HEK293 (cell line): ENCODE results near the gene RAP1A.
"Not testable (repeated sequence)": the region's sequence is repeated elsewhere in the genome, so short reads cannot be mapped to it uniquely, and the experiment has no call there.

Experiments
- BCL11B ChIP-seq: fragments of 450-650 bp; formaldehyde crosslinking; IDR thresholded peaks from 2 replicates; pipeline ENCODE4 v1.5.1; 2016; ENCODE audit warnings: low read depth, missing biosample characterization, missing genetic modification characterization
- GFI1B ChIP-seq: fragments of 450-650 bp; formaldehyde crosslinking; IDR thresholded peaks from 2 replicates; pipeline ENCODE4 v1.5.1; 2016; ENCODE audit warnings: missing biosample characterization, missing genetic modification characterization
- KLF10 ChIP-seq: fragments of 450-650 bp; IDR thresholded peaks from 2 replicates; pipeline ENCODE4 v1.5.1; 2018; ENCODE audit warnings: missing biosample characterization, mild to moderate bottlenecking, missing genetic modification characterization
- PRDM1 ChIP-seq: fragments of 450-650 bp; formaldehyde crosslinking; IDR thresholded peaks from 2 replicates; pipeline ENCODE4; 2016; ENCODE audit warnings: missing biosample characterization, missing genetic modification characterization
- SETDB1 ChIP-seq: IDR thresholded peaks from one replicate; pipeline ENCODE4 v1.6.1; 2017; ENCODE audit warnings: mild to moderate bottlenecking, low read length, moderate library complexity, mixed read lengths; ENCODE audit not compliant: insufficient read length
- ZNF157 ChIP-seq: fragments of 450-650 bp; formaldehyde crosslinking; IDR thresholded peaks from 2 replicates; pipeline ENCODE4 v1.5.1; 2016; ENCODE audit warnings: missing biosample characterization, missing genetic modification characterization
- ZNF274 ChIP-seq, 2 experiments: fragments of 200-500 bp in 1 of 2; fragments of 450-650 bp in 1 of 2; sonication (Bioruptor generic) in 1 of 2; formaldehyde crosslinking in 1 of 2; IDR thresholded peaks; 2 replicates each; pipeline versions ENCODE4 v1.5.1 to v1.6.1; 2014 to 2016; ENCODE audit warnings: borderline replicate concordance in 1 of 2, inconsistent platforms in 1 of 2, low read length in 1 of 2, missing biosample characterization in 1 of 2, missing genetic modification characterization in 1 of 2
- ZNF521 ChIP-seq: fragments of 450-650 bp; formaldehyde crosslinking; IDR thresholded peaks from 2 replicates; pipeline ENCODE4 v1.5.1; 2017; ENCODE audit warnings: missing biosample characterization, mild to moderate bottlenecking, missing genetic modification characterization
- ZNF529 ChIP-seq: fragments of 450-650 bp; formaldehyde crosslinking; IDR thresholded peaks from 2 replicates; pipeline ENCODE4 v1.5.1; 2017; ENCODE audit warnings: missing genetic modification characterization, missing biosample characterization; ENCODE audit not compliant: insufficient replicate concordance
- ZNF571 ChIP-seq: fragments of 450-650 bp; formaldehyde crosslinking; IDR thresholded peaks from 2 replicates; pipeline ENCODE4 v1.5.0; 2017; ENCODE audit warnings: missing biosample characterization, missing genetic modification characterization
- ZNF707 ChIP-seq: fragments of 450-650 bp; formaldehyde crosslinking; IDR thresholded peaks from 2 replicates; pipeline ENCODE4 v1.5.1; 2016; ENCODE audit warnings: missing biosample characterization, missing genetic modification characterization
- ZNF830 ChIP-seq: fragments of 450-650 bp; IDR thresholded peaks from 2 replicates; pipeline ENCODE4 v1.5.0; 2018; ENCODE audit warnings: missing biosample characterization, missing genetic modification characterization, low read depth, mild to moderate bottlenecking, moderate library complexity
- TF ChIP-seq, protein P1 (sequence below): fragments of 450-650 bp; formaldehyde crosslinking; IDR thresholded peaks from 2 replicates; pipeline ENCODE4 v1.5.1; 2016; ENCODE audit warnings: missing biosample characterization, missing genetic modification characterization
- TF ChIP-seq, protein P2 (sequence below): fragments of 450-650 bp; formaldehyde crosslinking; IDR thresholded peaks from 2 replicates; pipeline ENCODE4 v1.5.1; 2016; ENCODE audit warnings: missing biosample characterization, missing genetic modification characterization

DNA sequence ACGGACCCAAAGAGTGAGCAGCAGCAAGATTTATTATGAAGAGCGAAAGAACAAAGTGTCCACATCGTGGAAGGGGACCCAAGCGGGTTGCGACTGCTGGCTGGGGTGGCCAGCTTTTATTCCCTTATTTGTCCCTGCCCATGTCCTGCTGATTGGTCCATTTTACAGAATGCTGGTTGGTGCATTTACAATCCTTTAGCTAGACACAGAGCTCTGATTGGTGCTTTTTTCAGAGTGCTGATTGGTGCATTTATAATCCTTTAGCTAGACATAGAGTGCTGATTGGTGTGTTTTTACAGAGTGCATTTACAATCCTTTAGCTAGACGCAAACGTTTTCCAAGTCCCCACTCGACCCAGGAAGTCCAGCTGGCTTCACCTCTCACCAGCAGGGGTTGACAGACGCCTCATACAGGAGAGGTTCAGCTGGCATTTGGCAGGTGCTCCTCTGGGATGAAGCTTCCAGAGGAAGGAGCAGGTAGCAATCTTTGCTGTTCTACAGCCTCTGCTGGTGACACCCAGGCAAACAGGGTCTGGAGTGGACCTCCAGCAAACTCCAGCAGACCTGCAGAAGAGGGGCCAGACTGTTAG lies 60.7 kb downstream of the RAP1A start:
- TF ChIP-seq, protein P1, sequence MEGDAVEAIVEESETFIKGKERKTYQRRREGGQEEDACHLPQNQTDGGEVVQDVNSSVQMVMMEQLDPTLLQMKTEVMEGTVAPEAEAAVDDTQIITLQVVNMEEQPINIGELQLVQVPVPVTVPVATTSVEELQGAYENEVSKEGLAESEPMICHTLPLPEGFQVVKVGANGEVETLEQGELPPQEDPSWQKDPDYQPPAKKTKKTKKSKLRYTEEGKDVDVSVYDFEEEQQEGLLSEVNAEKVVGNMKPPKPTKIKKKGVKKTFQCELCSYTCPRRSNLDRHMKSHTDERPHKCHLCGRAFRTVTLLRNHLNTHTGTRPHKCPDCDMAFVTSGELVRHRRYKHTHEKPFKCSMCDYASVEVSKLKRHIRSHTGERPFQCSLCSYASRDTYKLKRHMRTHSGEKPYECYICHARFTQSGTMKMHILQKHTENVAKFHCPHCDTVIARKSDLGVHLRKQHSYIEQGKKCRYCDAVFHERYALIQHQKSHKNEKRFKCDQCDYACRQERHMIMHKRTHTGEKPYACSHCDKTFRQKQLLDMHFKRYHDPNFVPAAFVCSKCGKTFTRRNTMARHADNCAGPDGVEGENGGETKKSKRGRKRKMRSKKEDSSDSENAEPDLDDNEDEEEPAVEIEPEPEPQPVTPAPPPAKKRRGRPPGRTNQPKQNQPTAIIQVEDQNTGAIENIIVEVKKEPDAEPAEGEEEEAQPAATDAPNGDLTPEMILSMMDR (tag by site-specific recombination), result not testable (repeated sequence)
- TF ChIP-seq ZNF707 (tag by site-specific recombination); ZNF830 (tag by site-specific recombination); ZNF274 (IDR thresholded peaks at IDR 0.05; ENCODE audit: low read length); ZNF274 (tag by site-specific recombination; IDR thresholded peaks at IDR 0.05; ENCODE audit: borderline replicate concordance); GFI1B (tag by site-specific recombination); ZNF521 (tag by site-specific recombination); SETDB1; PRDM1; ZNF571 (tag by site-specific recombination); ZNF529 (tag by site-specific recombination); KLF10; ZNF157 (tag by site-specific recombination); BCL11B: not testable (repeated sequence)
- TF ChIP-seq, protein P2, sequence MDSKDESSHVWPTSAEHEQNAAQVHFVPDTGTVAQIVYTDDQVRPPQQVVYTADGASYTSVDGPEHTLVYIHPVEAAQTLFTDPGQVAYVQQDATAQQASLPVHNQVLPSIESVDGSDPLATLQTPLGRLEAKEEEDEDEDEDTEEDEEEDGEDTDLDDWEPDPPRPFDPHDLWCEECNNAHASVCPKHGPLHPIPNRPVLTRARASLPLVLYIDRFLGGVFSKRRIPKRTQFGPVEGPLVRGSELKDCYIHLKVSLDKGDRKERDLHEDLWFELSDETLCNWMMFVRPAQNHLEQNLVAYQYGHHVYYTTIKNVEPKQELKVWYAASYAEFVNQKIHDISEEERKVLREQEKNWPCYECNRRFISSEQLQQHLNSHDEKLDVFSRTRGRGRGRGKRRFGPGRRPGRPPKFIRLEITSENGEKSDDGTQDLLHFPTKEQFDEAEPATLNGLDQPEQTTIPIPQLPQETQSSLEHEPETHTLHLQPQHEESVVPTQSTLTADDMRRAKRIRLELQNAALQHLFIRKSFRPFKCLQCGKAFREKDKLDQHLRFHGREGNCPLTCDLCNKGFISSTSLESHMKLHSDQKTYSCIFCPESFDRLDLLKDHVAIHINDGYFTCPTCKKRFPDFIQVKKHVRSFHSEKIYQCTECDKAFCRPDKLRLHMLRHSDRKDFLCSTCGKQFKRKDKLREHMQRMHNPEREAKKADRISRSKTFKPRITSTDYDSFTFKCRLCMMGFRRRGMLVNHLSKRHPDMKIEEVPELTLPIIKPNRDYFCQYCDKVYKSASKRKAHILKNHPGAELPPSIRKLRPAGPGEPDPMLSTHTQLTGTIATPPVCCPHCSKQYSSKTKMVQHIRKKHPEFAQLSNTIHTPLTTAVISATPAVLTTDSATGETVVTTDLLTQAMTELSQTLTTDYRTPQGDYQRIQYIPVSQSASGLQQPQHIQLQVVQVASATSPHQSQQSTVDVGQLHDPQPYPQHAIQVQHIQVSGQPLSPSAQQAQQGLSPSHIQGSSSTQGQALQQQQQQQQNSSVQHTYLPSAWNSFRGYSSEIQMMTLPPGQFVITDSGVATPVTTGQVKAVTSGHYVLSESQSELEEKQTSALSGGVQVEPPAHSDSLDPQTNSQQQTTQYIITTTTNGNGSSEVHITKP (tag by site-specific recombination), result not testable (repeated sequence)
